GM12878 (cell line): Measurements from ENCODE around the gene HS1BP3. TPM values are rescaled to one million over a fixed set of nuclear protein-coding genes. Genes with fewer than 3 reads are reported as not detected.

Experiments
- ATAC-seq: fragments of 200-7000 bp; cut with Tn5 transposase; 3 replicates; pipeline ENCODE4 v1.9.1; 2020; ENCODE audit warnings: mild to moderate bottlenecking, moderate library complexity
- BruUV-seq: library from RNA; stranded (reverse); fragments of 400-500 nt; replicated peaks from 2 replicates; lab custom pipeline; 2021; lab: Mats Ljungman, UMichigan
- CTCF ChIA-PET: fragments of 300-600 bp; sonication (Branson Sonifier 250); formaldehyde crosslinking; extraction: SDS; loops from one replicate; lab custom pipeline; 2021; ENCODE audit warnings: inconsistent platforms; lab: Yijun Ruan, JAX
- POLR2A ChIA-PET: fragments of 350-600 bp; formaldehyde crosslinking; extraction: SDS; loops from one replicate; lab custom pipeline; 2021; ENCODE audit warnings: inconsistent platforms; lab: Charles Lee
- RAD21 ChIA-PET: fragments of 300-600 bp; sonication (Branson Sonifier 250); formaldehyde crosslinking; loops from one replicate; lab custom pipeline; 2023; ENCODE audit warnings: antibody characterized with exemption; ENCODE audit not compliant: unreplicated experiment; lab: Charles Lee
- SMC1A ChIA-PET: fragments of 300-600 bp; sonication (Branson Sonifier 250); formaldehyde crosslinking; loops from one replicate; lab custom pipeline; 2023; ENCODE audit not compliant: unreplicated experiment, uncharacterized antibody; lab: Charles Lee
- DNase-seq: peaks from one replicate; pipeline ENCODE4 v3.0.0-alpha.2; 2011; ENCODE audit warnings: low read depth, low spot score
- FAIRE-seq: peaks from 3 replicates; lab custom pipeline; 2011; peaks lifted over from hg19 to GRCh38; lab: Jason Lieb, UNC
- H2AFZ ChIP-seq: 2 replicates; pipeline ENCODE4 v1.6.0; 2011; ENCODE audit warnings: low read depth, low read length, control low read depth; ENCODE audit not compliant: control insufficient read depth
- H3K27ac ChIP-seq: 2 replicates; pipeline ENCODE4 v1.5.1; 2011; ENCODE audit warnings: control low read depth; ENCODE audit not compliant: control insufficient read depth, insufficient read depth
- H3K27me3 ChIP-seq, 2 experiments: replicated peaks in 1 of 2; 2 replicates each; pipeline versions ENCODE4 v1.6.0 to v1.6.1; 2011; ENCODE audit warnings: low read length in 1 of 2; ENCODE audit not compliant: control insufficient read depth in 2 of 2, insufficient read depth in 2 of 2
- H3K36me3 ChIP-seq, 2 experiments: 2 replicates each; pipeline ENCODE4 v1.5.1; 2011; ENCODE audit warnings: low read length in 1 of 2; ENCODE audit not compliant: control insufficient read depth in 2 of 2, insufficient read depth in 2 of 2
- H3K4me1 ChIP-seq: 2 replicates; pipeline ENCODE4 v1.6.1; 2011; ENCODE audit warnings: mild to moderate bottlenecking, low read length, moderate library complexity, mixed read lengths; ENCODE audit not compliant: control insufficient read depth, insufficient read depth
- H3K4me2 ChIP-seq: 2 replicates; pipeline ENCODE4 v1.6.0; 2011; ENCODE audit warnings: control low read depth; ENCODE audit not compliant: control insufficient read depth, insufficient read depth
- H3K4me3 ChIP-seq: fragments of 200-600 bp; sonication (generic); 2 replicates; pipeline ENCODE4 v1.5.1; 2016
- H3K79me2 ChIP-seq: 2 replicates; pipeline ENCODE4 v1.6.0; 2011; ENCODE audit warnings: low read length; ENCODE audit not compliant: control insufficient read depth, insufficient read depth
- H3K9ac ChIP-seq: 2 replicates; pipeline ENCODE4 v1.8.0; 2011; ENCODE audit warnings: low read length, control low read depth, mixed read lengths; ENCODE audit not compliant: control insufficient read depth, insufficient read depth
- H3K9me3 ChIP-seq: replicated peaks from 3 replicates; pipeline ENCODE4 v1.5.1; 2011; ENCODE audit warnings: mild to moderate bottlenecking, low read length; ENCODE audit not compliant: control insufficient read depth, insufficient read depth
- H4K20me1 ChIP-seq: 2 replicates; pipeline ENCODE4 v1.6.0; 2011; ENCODE audit not compliant: control insufficient read depth, insufficient read depth
- SMARCA5 ChIP-seq: fragments of 450-650 bp; IDR thresholded peaks from 2 replicates; pipeline ENCODE4 v1.6.1; 2017; ENCODE audit warnings: mild to moderate bottlenecking
- YY1 ChIP-seq: IDR thresholded peaks from 2 replicates; pipeline ENCODE4 v1.6.1; 2011; ENCODE audit warnings: low read depth, mild to moderate bottlenecking, low read length
- WGBS: methylation state at CpG from one replicate; pipeline ENCODE4 v1.1.6; 2016; ENCODE audit warnings: low lambda C conversion rate; ENCODE audit not compliant: insufficient replicate concordance, insufficient coverage; ENCODE audit errors: missing lambda C conversion rate; 5-methylcytosine and 5-hydroxymethylcytosine counted together
- in situ Hi-C: fragments of 300-500 bp; cut with MboI; formaldehyde crosslinking; loops from 9 replicates; pipeline ENCODE4 v1.14.3; 2018; ENCODE audit warnings: mixed read lengths
- intact Hi-C: fragments of 100-400 bp; cut with micrococcal nuclease; formaldehyde crosslinking; loops from one replicate; pipeline ENCODE4 v1.14.2; 2022; ENCODE audit not compliant: unreplicated experiment
- polyA plus RNA-seq, 11 experiments: library from polyadenylated mRNA; depleted of rRNA in 4 of 11; unstranded in 6 of 11; stranded (reverse) in 5 of 11; fragments of >200 nt; fragmentation: Nextera tagmentation in 4 of 11; fragmentation: Illumina TruSeq in 1 of 11; extraction: Ambion mirVana in 4 of 11; extraction: Trizol in 1 of 11; gene quantifications; 1 replicate in 1 of 11; 2 replicates in 10 of 11; pipeline versions ENCODE4 v1.2.1 to v1.2.3, GENCODE V29; 2011 to 2016; ENCODE audit warnings: inconsistent platforms in 2 of 11, missing spikeins in 2 of 11, low read depth in 1 of 11
- total RNA-seq, 4 experiments: library from RNA; depleted of rRNA in 3 of 4; stranded (reverse); fragments of >200 nt in 3 of 4; fragmentation: Illumina TruSeq in 1 of 4; extraction: Trizol in 1 of 4; gene quantifications; 2 replicates each; pipeline versions ENCODE4 v1.2.1 to v1.2.3, GENCODE V29; 2013 to 2021
- TF ChIP-seq, protein P1 (sequence below): fragments of 450-650 bp; formaldehyde crosslinking; IDR thresholded peaks from 2 replicates; pipeline ENCODE4 v1.4.0; 2022; ENCODE audit warnings: mild to moderate bottlenecking, moderate library complexity
- TF ChIP-seq, protein P2 (sequence below): IDR thresholded peaks from 2 replicates; pipeline ENCODE4 v1.6.1; 2011; ENCODE audit warnings: mild to moderate bottlenecking, low read depth, low read length, moderate library complexity; ENCODE audit not compliant: insufficient replicate concordance

HS1BP3 gene
- total and polyA plus RNA-seq, 10 of the 15 experiments (the other 5 are each of a cell fraction or from before 2014, with no cell fraction given), result 0.47 to 7.2 (median 4.6) TPM

DNA sequence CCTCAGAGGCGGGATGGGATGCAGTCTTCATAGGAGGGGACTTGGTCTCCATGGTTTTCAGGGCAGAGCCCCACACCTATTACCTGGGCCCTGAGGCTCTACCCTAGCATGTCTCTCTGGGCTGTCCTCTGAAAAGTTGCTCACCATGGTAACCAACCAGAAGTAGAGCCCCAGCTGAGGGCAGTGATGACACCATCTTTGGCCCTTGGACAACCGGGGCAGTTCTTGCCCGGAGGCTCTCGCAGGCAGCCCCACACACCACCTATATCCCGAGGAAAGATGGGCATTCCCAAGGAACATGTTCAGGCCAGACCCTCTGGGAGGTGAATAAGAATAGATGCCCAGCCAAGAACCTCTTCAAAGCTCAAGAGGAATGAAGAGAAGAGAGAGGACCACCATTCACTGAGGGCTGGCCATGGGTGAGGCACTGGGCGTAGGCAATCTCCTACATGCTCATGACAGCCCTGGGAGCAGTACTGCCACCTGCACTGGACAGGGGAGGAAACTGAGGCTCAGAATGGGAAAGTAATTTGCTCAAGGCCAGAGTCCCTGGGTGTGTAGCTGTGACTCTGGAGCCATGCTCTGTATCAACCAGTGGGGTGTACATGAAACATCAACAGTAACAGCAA, 72.5 kb downstream of the HS1BP3 start:
- ChIA-PET CTCF (interaction anchor here (1.2 to 4.6 kb wide), 3 partner anchors 18 to 132 kb away, joined by 4 to 26 read pairs (median 7); partner anchors contain the start of gene RHOB), SMC1A (interaction anchor here (1.1 to 4.1 kb wide), 6 partner anchors 10 to 134 kb away, joined by 3 to 26 read pairs (median 4); no protein-coding TSS in a partner anchor), POLR2A (interaction anchor here (1.7 to 3.6 kb wide), 2 partner anchors 17 to 71 kb away, joined by 3 to 22 read pairs; no protein-coding TSS in a partner anchor)
- WGBS, result 77% methylated on average over 6 of the region's 6 CpGs
- no peaks in the 10 kb centered on the region for H3K79me2 ChIP-seq
- intact Hi-C loops (loop anchor here (2.0 kb wide), 1 partner anchor 54 kb away; no protein-coding TSS in a partner anchor), in situ Hi-C loops (no loop called here)
- H3K27me3 ChIP-seq, result no peaks in the 10 kb centered on the region
- FAIRE-seq, result no peak
- H3K36me3 ChIP-seq, result no peaks in the 10 kb centered on the region
- H3K4me2 ChIP-seq, result peak overlapping the region; percentile 83
- H2AFZ ChIP-seq, result peak overlapping the region; percentile 46; the same call in 1 of the 2 replicates
- H3K4me3 ChIP-seq, result peak overlapping the region; percentile 49; the same call in 1 of the 2 replicates
- no TSS peak for BruUV-seq
- H3K9ac ChIP-seq, result peak overlapping the region; percentile 41
- no peak for DNase-seq
- TF ChIP-seq YY1, result 0 out of 2 replicates have a peak, but pooled peaks have one; percentile 19
- TF ChIP-seq SMARCA5, result peak; percentile 15; the same call in 1 of the 2 replicates
- TF ChIP-seq, protein P1, sequence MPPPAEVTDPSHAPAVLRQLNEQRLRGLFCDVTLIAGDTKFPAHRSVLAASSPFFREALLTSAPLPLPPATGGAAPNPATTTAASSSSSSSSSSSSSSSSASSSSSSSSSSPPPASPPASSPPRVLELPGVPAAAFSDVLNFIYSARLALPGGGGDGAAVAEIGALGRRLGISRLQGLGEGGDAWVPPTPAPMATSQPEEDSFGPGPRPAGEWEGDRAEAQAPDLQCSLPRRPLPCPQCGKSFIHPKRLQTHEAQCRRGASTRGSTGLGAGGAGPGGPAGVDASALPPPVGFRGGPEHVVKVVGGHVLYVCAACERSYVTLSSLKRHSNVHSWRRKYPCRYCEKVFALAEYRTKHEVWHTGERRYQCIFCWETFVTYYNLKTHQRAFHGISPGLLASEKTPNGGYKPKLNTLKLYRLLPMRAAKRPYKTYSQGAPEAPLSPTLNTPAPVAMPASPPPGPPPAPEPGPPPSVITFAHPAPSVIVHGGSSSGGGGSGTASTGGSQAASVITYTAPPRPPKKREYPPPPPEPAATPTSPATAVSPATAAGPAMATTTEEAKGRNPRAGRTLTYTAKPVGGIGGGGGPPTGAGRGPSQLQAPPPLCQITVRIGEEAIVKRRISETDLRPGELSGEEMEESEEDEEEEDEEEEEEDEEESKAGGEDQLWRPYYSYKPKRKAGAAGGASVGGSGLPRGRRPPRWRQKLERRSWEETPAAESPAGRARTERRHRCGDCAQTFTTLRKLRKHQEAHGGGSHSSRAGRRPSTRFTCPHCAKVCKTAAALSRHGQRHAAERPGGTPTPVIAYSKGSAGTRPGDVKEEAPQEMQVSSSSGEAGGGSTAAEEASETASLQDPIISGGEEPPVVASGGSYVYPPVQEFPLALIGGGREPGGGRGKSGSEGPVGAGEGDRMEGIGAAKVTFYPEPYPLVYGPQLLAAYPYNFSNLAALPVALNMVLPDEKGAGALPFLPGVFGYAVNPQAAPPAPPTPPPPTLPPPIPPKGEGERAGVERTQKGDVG (CRISPR knock-in tag), result peak; percentile 55; the same call in 1 of the 2 replicates
- TF ChIP-seq, protein P2, sequence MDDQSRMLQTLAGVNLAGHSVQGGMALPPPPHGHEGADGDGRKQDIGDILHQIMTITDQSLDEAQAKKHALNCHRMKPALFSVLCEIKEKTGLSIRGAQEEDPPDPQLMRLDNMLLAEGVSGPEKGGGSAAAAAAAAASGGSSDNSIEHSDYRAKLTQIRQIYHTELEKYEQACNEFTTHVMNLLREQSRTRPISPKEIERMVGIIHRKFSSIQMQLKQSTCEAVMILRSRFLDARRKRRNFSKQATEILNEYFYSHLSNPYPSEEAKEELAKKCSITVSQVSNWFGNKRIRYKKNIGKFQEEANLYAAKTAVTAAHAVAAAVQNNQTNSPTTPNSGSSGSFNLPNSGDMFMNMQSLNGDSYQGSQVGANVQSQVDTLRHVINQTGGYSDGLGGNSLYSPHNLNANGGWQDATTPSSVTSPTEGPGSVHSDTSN, result no peak
- TF ChIP-seq, all 136 proteins: peak for 3
- peaks cover 46% of the 10 kb centered on the region for H3K4me1 ChIP-seq
- no peaks in the 10 kb centered on the region for H4K20me1 ChIP-seq
- ATAC-seq, result no peak
- RAD21 ChIA-PET, result interaction anchor here (0.9 to 3.6 kb wide), 4 partner anchors 12 to 132 kb away, joined by 3 to 23 read pairs (median 10); partner anchors contain the start of gene RHOB
- H3K9me3 ChIP-seq, result peaks cover 6% of the 10 kb centered on the region
- H3K27ac ChIP-seq, result peak overlapping the region; percentile 86
